ENCODE data around the gene RPP14. TPM values are rescaled to one million over a fixed set of nuclear protein-coding genes. Genes with fewer than 3 reads are reported as not detected.

The RPP14 gene
- total RNA-seq, 4 donors from 2014 or later: 8.1 to 15.5 (median 11.1) TPM

GRCh38 chr3:58331593-58332152, 25.6 kb downstream of the RPP14 start:
- WGBS, 2 donors: 77 to 81% methylated on average over 4 of the region's 4 CpGs
- H3K4me3 ChIP-seq: no peak overlapping the region
- no peak overlapping the region for H3K27ac ChIP-seq
- no peak for DNase-seq
- no peaks in the 10 kb centered on the region for H3K9me3 ChIP-seq
- peaks cover 8 to 42% (median 22%) of the 10 kb centered on the region in 3 donors for H3K4me1 ChIP-seq
- intact Hi-C loops (cut with DNase I): no loop called here
- no peaks in the 10 kb centered on the region for H3K27me3 ChIP-seq
- no peaks in the 10 kb centered on the region for H3K36me3 ChIP-seq
- TF ChIP-seq POLR2A (IDR thresholded peaks at IDR 0.05): no peak
- TF ChIP-seq CTCF (IDR thresholded peaks at IDR 0.05): no peak

- Histone ChIP-seq H3K27me3 (no peaks in the 10 kb centered on the region), H3K4me1 (peaks cover 8 to 47% (median 22%) of the 10 kb centered on the region in 3 donors), H3K4me3 (peak within 1 kb of the TSS; percentile 68 to 90 (median 79)), H3K9me3 (no peaks in the 10 kb centered on the region), H3K27ac (peak within 1 kb of the TSS; percentile 75 to 83 (median 78)), H3K36me3 (no peaks in the 10 kb centered on the region)
- TF ChIP-seq CTCF (IDR thresholded peaks at IDR 0.05) (peak in 2 of 6 experiments; percentile 22 to 30), POLR2A (IDR thresholded peaks at IDR 0.05) (peak in 1 of 4 donors; percentile 69)
- intact Hi-C loops (cut with DNase I): no loop called here
- 8% methylated on average over 2 of the region's 79 CpGs; no CpG with 5 or more reads in 1 of the 2 donors for WGBS, 2 donors
- DNase-seq: peak; percentile 3
Measured at GRCh38 chr3:58332575-58333188, 26.6 kb downstream of the RPP14 start, which contains the start of gene PXK. PXK (plus strand) TSS chr3:58332892; CDS start chr3:58332989, 97 bp downstream.

GRCh38 chr3:58333206-58334012, 27.4 kb downstream of the RPP14 start:
- 2% methylated on average over 9 to 10 of the region's 37 CpGs for WGBS, 2 donors
- intact Hi-C loops (cut with DNase I): no loop called here

GRCh38 chr3:58334013-58334321, 27.9 kb downstream of the RPP14 start:
- no peaks in the 10 kb centered on the region for H3K36me3 ChIP-seq
- H3K4me3 ChIP-seq: peak overlapping the region in 3 of 4 donors; percentile 68 to 90 (median 78)
- H3K27ac ChIP-seq: peak overlapping the region in 3 of 4 donors; percentile 75 to 83 (median 76)
- DNase-seq: no peak
- H3K9me3 ChIP-seq: no peaks in the 10 kb centered on the region
- 21 to 25% methylated on average over 4 of the region's 4 CpGs for WGBS, 2 donors
- peaks cover 8 to 47% (median 22%) of the 10 kb centered on the region in 3 donors for H3K4me1 ChIP-seq
- TF ChIP-seq CTCF (IDR thresholded peaks at IDR 0.05) (no peak), POLR2A (IDR thresholded peaks at IDR 0.05) (no peak)
- no peaks in the 10 kb centered on the region for H3K27me3 ChIP-seq
- intact Hi-C loops (cut with DNase I): no loop called here

More at GRCh38 chr3:58333206-58334012, 27.4 kb downstream of the RPP14 start:
- no peak for DNase-seq
- TF ChIP-seq POLR2A (IDR thresholded peaks at IDR 0.05) (no peak), CTCF (IDR thresholded peaks at IDR 0.05) (no peak)
- Histone ChIP-seq H3K27ac (peak overlapping the region; percentile 75 to 83 (median 78)), H3K4me3 (peak overlapping the region; percentile 68 to 90 (median 79)), H3K9me3 (no peaks in the 10 kb centered on the region), H3K36me3 (no peaks in the 10 kb centered on the region), H3K4me1 (peaks cover 8 to 47% (median 22%) of the 10 kb centered on the region in 3 donors), H3K27me3 (no peaks in the 10 kb centered on the region)

GRCh38 chr3:58334506-58334884, 28.4 kb downstream of the RPP14 start:
- no peak for DNase-seq
- Histone ChIP-seq H3K27me3 (no peaks in the 10 kb centered on the region), H3K4me1 (peaks cover 8 to 47% (median 22%) of the 10 kb centered on the region in 3 donors), H3K4me3 (peak overlapping the region in 3 of 4 donors; percentile 68 to 90 (median 78)), H3K36me3 (no peaks in the 10 kb centered on the region), H3K27ac (peak overlapping the region; percentile 33 to 83 (median 79)), H3K9me3 (no peaks in the 10 kb centered on the region)
- intact Hi-C loops (cut with DNase I): no loop called here
- WGBS, 2 donors: 71 to 79% methylated on average over 1 of the region's 1 CpG
- TF ChIP-seq POLR2A (IDR thresholded peaks at IDR 0.05): no peak
- TF ChIP-seq CTCF (IDR thresholded peaks at IDR 0.05): no peak

Measured in esophagus squamous epithelium (tissue), 5 donors.